HL-60 (cell line): ENCODE data around the gene MGAT5B.
"Not testable (repeated sequence)": the region's sequence is repeated elsewhere in the genome, so short reads cannot be mapped to it uniquely, and the experiment has no call there.

ENCODE experiments used
- DNase-seq, 2 experiments: peaks; one replicate each; pipeline ENCODE4 v3.0.0-alpha.2; 2010 to 2020; ENCODE audit warnings: low read depth in 1 of 2, low spot score in 1 of 2
- H3K27ac ChIP-seq: fragments of 250-450 bp; sonication (Bioruptor Pico); replicated peaks from 2 replicates; pipeline ENCODE4 v1.5.1; 2020; ENCODE audit warnings: mild to moderate bottlenecking, moderate library complexity
- H3K27me3 ChIP-seq: fragments of 250-450 bp; sonication (Bioruptor Pico); 2 replicates; pipeline ENCODE4 v1.5.1; 2021; ENCODE audit warnings: mild to moderate bottlenecking, moderate library complexity; ENCODE audit not compliant: insufficient read depth, poor library complexity, severe bottlenecking
- H3K4me3 ChIP-seq: replicated peaks from 2 replicates; pipeline ENCODE4 v1.5.1; 2011; ENCODE audit warnings: mild to moderate bottlenecking, control low read depth, low read length; ENCODE audit not compliant: insufficient read depth
- GABPA ChIP-seq: IDR thresholded peaks from 2 replicates; pipeline ENCODE4 v1.6.1; 2012; ENCODE audit warnings: low read depth
- POLR2AphosphoS5 ChIP-seq: IDR thresholded peaks from 2 replicates; pipeline ENCODE4 v1.6.1; 2012; ENCODE audit warnings: low read depth
- REST ChIP-seq: IDR thresholded peaks from 2 replicates; pipeline ENCODE4 v1.6.1; 2012; ENCODE audit warnings: low read depth; ENCODE audit not compliant: insufficient replicate concordance
- SPI1 ChIP-seq: IDR thresholded peaks from 2 replicates; pipeline ENCODE4 v1.6.1; 2012; ENCODE audit warnings: low read depth, mild to moderate bottlenecking, borderline replicate concordance
- TF ChIP-seq, protein P1 (sequence below): IDR thresholded peaks from one replicate; pipeline ENCODE4 v1.5.1; 2011; ENCODE audit warnings: low read length, control low read depth, inconsistent platforms; ENCODE audit not compliant: insufficient read depth

Gene MGAT5B

GRCh38 chr17:76845541-76846017, 22.6 kb upstream of the MGAT5B start:
- DNase-seq: no peak
- H3K27ac ChIP-seq: no peak overlapping the region

DNA sequence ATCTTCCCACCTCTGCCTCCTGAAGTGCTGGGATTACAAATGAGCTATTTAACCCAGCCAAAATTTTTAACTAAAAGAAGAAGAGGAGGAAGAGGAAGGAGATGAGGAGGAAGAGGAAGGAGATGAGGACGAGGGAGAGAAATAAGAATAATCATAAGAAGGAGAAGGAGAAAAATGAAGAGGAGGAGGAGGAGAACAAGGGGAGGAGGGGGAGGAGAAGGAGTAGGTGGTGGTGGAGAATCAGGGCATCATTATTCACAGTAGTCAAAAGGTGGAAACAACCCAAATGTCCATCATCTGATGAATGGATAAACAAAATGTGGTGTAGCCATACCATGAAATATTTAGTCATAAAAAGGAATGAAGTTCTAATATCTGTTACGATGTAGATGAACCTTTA, 21.2 kb upstream of the MGAT5B start:
- no peak for DNase-seq
- H3K27ac ChIP-seq: no peak overlapping the region
- H3K27me3 ChIP-seq: peaks cover 11% of the 10 kb centered on the region
- no peak for TF ChIP-seq GABPA
- no peak for TF ChIP-seq POLR2AphosphoS5
- TF ChIP-seq, protein P1, sequence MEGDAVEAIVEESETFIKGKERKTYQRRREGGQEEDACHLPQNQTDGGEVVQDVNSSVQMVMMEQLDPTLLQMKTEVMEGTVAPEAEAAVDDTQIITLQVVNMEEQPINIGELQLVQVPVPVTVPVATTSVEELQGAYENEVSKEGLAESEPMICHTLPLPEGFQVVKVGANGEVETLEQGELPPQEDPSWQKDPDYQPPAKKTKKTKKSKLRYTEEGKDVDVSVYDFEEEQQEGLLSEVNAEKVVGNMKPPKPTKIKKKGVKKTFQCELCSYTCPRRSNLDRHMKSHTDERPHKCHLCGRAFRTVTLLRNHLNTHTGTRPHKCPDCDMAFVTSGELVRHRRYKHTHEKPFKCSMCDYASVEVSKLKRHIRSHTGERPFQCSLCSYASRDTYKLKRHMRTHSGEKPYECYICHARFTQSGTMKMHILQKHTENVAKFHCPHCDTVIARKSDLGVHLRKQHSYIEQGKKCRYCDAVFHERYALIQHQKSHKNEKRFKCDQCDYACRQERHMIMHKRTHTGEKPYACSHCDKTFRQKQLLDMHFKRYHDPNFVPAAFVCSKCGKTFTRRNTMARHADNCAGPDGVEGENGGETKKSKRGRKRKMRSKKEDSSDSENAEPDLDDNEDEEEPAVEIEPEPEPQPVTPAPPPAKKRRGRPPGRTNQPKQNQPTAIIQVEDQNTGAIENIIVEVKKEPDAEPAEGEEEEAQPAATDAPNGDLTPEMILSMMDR: no peak
- TF ChIP-seq REST: no peak
- TF ChIP-seq SPI1: no peak
- H3K4me3 ChIP-seq: no peak overlapping the region

More at GRCh38 chr17:76845541-76846017, 22.6 kb upstream of the MGAT5B start:
- TF ChIP-seq POLR2AphosphoS5 (no peak), GABPA (no peak), SPI1 (no peak), REST (no peak)
- TF ChIP-seq, protein P1: no peak
- Histone ChIP-seq H3K27me3 (peaks cover 20% of the 10 kb centered on the region), H3K4me3 (no peak overlapping the region)

GRCh38 chr17:76848670-76849069, 19.5 kb upstream of the MGAT5B start:
- Histone ChIP-seq H3K27me3 (peaks cover 5% of the 10 kb centered on the region), H3K27ac (no peak overlapping the region), H3K4me3 (no peak overlapping the region)
- no peak for TF ChIP-seq SPI1
- TF ChIP-seq, protein P1: no peak
- no peak for TF ChIP-seq REST
- no peak for TF ChIP-seq POLR2AphosphoS5
- no peak for TF ChIP-seq GABPA
- DNase-seq: no peak

DNA sequence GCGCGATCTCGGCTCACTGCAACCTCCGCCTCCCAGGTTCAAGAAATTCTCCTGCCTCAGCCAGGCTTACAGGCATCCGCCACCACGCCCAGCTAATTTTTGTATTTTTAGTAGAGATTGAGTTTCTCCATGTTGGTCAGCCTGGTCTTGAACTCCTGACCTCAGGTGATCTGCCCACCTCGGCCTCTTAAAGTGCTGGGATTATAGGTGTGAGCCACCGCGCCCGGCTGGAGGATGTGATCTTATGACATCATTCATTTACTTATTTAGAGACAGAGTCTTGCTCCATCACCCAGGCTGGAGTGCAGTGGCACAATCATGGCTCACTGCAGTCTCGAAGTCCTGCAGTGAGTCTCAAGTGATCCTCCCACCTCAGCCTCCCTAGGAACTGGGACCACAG, 19.0 kb upstream of the MGAT5B start:
- not testable (repeated sequence) for DNase-seq, H3K27ac ChIP-seq, H3K4me3 ChIP-seq, H3K27me3 ChIP-seq
